ENCODE results near the gene IDH3A. TPM values are rescaled to one million over a fixed set of nuclear protein-coding genes. Genes with fewer than 3 reads are reported as not detected.

Gene IDH3A
- polyA plus RNA-seq, 2 of the 4 experiments (the other 2 are of a cell fraction), result 85.6 to 149 TPM

DNA sequence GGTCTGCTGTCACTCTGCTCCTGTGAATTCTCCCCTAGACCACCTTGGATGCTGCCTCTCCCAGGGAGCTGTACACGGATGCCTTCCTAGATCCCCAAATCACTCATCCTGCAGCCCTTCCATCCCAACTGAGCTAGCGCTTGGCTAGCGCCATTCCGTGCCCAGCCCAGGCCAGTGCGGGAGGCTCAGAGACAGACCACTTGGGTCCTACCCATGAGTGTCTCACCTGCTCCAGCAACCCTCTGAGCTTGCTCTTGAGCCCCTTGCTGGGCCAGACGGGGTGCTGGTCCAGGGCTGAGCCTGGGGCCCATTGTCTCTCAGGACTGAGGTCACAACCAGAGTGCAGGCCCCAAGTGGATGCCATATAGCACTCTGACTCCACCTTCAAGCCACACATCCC, 39.1 kb upstream of the IDH3A start:
- Histone ChIP-seq H3K27ac (no peak overlapping the region), H3K4me2 (no peak overlapping the region), H3K9me3 (no peaks in the 10 kb centered on the region), H3K4me1 (no peaks in the 10 kb centered on the region), H3K4me3 (no peak overlapping the region)
- POLR2A ChIA-PET, result no interaction called here
- ATAC-seq, result no peak
- no peak for TF ChIP-seq PHF8 (IDR thresholded peaks at IDR 0.05; ENCODE audit: borderline replicate concordance, low read depth)
- no peak for TF ChIP-seq RNF2 (IDR thresholded peaks at IDR 0.05; ENCODE audit: borderline replicate concordance, low read depth)
- no peak for TF ChIP-seq FOSL2 (IDR thresholded peaks at IDR 0.05)
- no peak for TF ChIP-seq FOSL2 (CRISPR knock-in tag; IDR thresholded peaks at IDR 0.05)
- TF ChIP-seq ESRRA (IDR thresholded peaks at IDR 0.05; ENCODE audit: borderline replicate concordance, low read length), result no peak
- TF ChIP-seq FOSB (CRISPR knock-in tag; IDR thresholded peaks at IDR 0.05), result no peak
- TF ChIP-seq, protein P1, sequence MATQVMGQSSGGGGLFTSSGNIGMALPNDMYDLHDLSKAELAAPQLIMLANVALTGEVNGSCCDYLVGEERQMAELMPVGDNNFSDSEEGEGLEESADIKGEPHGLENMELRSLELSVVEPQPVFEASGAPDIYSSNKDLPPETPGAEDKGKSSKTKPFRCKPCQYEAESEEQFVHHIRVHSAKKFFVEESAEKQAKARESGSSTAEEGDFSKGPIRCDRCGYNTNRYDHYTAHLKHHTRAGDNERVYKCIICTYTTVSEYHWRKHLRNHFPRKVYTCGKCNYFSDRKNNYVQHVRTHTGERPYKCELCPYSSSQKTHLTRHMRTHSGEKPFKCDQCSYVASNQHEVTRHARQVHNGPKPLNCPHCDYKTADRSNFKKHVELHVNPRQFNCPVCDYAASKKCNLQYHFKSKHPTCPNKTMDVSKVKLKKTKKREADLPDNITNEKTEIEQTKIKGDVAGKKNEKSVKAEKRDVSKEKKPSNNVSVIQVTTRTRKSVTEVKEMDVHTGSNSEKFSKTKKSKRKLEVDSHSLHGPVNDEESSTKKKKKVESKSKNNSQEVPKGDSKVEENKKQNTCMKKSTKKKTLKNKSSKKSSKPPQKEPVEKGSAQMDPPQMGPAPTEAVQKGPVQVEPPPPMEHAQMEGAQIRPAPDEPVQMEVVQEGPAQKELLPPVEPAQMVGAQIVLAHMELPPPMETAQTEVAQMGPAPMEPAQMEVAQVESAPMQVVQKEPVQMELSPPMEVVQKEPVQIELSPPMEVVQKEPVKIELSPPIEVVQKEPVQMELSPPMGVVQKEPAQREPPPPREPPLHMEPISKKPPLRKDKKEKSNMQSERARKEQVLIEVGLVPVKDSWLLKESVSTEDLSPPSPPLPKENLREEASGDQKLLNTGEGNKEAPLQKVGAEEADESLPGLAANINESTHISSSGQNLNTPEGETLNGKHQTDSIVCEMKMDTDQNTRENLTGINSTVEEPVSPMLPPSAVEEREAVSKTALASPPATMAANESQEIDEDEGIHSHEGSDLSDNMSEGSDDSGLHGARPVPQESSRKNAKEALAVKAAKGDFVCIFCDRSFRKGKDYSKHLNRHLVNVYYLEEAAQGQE (IDR thresholded peaks at IDR 0.05), result no peak
- no peak for FAIRE-seq
- 82% methylated on average over 6 of the region's 6 CpGs for WGBS (ENCODE audit: missing lambda C conversion rate)
- DNase-seq (ENCODE audit: low read depth in 1 of 2, low spot score in 1 of 2), result no peak
- CTCF ChIA-PET, result interaction anchor here (0.6 to 11.5 kb wide), 24 partner anchors 7 to 208 kb away, joined by 3 to 265 read pairs (median 17); partner anchors contain the start of genes CIB2, IDH3A and SH2D7

DNA sequence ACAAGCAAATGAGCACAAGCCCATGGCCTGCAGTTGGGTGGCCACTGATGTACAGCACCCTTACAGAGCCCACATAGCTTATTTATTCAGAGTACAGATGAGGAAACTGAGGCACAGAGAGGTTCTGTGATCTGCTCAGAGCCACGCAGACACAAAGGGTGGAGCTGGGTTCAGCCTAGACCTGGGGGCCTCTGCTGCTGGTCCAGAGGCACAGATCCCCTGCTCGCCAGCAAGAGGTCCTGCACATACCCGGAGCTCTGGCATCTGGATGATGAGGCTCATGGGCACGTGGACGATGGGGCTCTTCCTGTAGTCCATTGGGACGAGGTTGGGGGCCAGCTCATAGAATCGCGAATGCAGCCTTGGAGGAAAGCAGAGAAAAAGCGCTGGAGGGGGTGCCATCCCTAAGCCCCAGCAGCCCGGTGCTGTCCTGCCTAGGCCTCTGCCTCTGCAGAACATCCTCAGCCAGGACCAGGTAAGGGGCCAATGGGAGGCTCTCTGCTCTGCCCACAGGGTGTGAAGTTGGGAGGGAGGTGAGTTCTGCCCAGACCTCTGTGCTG, 38.2 kb upstream of the IDH3A start:
- CTCF ChIA-PET, result interaction anchor here (1.0 to 11.5 kb wide), 14 partner anchors 8 to 154 kb away, joined by 4 to 265 read pairs (median 56); partner anchors contain the start of gene CIB2
- H3K4me3 ChIP-seq, result no peak overlapping the region
- no peaks in the 10 kb centered on the region for H3K9me3 ChIP-seq
- no peaks in the 10 kb centered on the region for H3K4me1 ChIP-seq
- DNase-seq (ENCODE audit: low read depth in 1 of 2, low spot score in 1 of 2) (no peak), FAIRE-seq (no peak), ATAC-seq (no peak)
- no peak overlapping the region for H3K27ac ChIP-seq
- 84% methylated on average over 10 of the region's 10 CpGs for WGBS (ENCODE audit: missing lambda C conversion rate)
- TF ChIP-seq, protein P2, sequence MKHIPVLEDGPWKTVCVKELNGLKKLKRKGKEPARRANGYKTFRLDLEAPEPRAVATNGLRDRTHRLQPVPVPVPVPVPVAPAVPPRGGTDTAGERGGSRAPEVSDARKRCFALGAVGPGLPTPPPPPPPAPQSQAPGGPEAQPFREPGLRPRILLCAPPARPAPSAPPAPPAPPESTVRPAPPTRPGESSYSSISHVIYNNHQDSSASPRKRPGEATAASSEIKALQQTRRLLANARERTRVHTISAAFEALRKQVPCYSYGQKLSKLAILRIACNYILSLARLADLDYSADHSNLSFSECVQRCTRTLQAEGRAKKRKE (CRISPR knock-in tag; IDR thresholded peaks at IDR 0.05; ENCODE audit: low read depth), result no peak
- TF ChIP-seq MAZ (IDR thresholded peaks at IDR 0.05; ENCODE audit: borderline replicate concordance, low read depth, low read length), result no peak
- TF ChIP-seq CBX8 (IDR thresholded peaks at IDR 0.05), result no peak
- no peak for TF ChIP-seq NPAS2 (CRISPR knock-in tag; IDR thresholded peaks at IDR 0.05; ENCODE audit: borderline replicate concordance)
- TF ChIP-seq HDAC2 (IDR thresholded peaks at IDR 0.05), result no peak
- no peak for TF ChIP-seq POLR2AphosphoS2 (conservative IDR thresholded peaks at IDR 0.05; ENCODE audit: low read length)
- TF ChIP-seq ZSCAN20 (CRISPR knock-in tag; IDR thresholded peaks at IDR 0.05), result no peak
- no peak for TF ChIP-seq ZFP36 (IDR thresholded peaks at IDR 0.05; ENCODE audit: borderline replicate concordance, partially characterized antibody)
- no peak for TF ChIP-seq MYC (IDR thresholded peaks at IDR 0.05; ENCODE audit: borderline replicate concordance, low read length)
- no peak for TF ChIP-seq KDM5A (IDR thresholded peaks at IDR 0.05)
- TF ChIP-seq ZNF302 (CRISPR knock-in tag; IDR thresholded peaks at IDR 0.05), result no peak
- TF ChIP-seq, protein P3, sequence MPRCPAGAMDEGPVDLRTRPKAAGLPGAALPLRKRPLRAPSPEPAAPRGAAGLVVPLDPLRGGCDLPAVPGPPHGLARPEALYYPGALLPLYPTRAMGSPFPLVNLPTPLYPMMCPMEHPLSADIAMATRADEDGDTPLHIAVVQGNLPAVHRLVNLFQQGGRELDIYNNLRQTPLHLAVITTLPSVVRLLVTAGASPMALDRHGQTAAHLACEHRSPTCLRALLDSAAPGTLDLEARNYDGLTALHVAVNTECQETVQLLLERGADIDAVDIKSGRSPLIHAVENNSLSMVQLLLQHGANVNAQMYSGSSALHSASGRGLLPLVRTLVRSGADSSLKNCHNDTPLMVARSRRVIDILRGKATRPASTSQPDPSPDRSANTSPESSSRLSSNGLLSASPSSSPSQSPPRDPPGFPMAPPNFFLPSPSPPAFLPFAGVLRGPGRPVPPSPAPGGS (IDR thresholded peaks at IDR 0.05), result no peak
- TF ChIP-seq, protein P4, sequence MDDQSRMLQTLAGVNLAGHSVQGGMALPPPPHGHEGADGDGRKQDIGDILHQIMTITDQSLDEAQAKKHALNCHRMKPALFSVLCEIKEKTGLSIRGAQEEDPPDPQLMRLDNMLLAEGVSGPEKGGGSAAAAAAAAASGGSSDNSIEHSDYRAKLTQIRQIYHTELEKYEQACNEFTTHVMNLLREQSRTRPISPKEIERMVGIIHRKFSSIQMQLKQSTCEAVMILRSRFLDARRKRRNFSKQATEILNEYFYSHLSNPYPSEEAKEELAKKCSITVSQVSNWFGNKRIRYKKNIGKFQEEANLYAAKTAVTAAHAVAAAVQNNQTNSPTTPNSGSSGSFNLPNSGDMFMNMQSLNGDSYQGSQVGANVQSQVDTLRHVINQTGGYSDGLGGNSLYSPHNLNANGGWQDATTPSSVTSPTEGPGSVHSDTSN (IDR thresholded peaks at IDR 0.05), result no peak
- no peak for TF ChIP-seq RAD21 (conservative IDR thresholded peaks at IDR 0.05 in 1 of 2, IDR thresholded peaks at IDR 0.05 in 1 of 2)
- TF ChIP-seq, protein P5, sequence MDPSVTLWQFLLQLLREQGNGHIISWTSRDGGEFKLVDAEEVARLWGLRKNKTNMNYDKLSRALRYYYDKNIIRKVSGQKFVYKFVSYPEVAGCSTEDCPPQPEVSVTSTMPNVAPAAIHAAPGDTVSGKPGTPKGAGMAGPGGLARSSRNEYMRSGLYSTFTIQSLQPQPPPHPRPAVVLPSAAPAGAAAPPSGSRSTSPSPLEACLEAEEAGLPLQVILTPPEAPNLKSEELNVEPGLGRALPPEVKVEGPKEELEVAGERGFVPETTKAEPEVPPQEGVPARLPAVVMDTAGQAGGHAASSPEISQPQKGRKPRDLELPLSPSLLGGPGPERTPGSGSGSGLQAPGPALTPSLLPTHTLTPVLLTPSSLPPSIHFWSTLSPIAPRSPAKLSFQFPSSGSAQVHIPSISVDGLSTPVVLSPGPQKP (IDR thresholded peaks at IDR 0.05; ENCODE audit: low read depth, low read length), result no peak
- TF ChIP-seq EHF (CRISPR knock-in tag; IDR thresholded peaks at IDR 0.05), result no peak
- TF ChIP-seq, protein P6, sequence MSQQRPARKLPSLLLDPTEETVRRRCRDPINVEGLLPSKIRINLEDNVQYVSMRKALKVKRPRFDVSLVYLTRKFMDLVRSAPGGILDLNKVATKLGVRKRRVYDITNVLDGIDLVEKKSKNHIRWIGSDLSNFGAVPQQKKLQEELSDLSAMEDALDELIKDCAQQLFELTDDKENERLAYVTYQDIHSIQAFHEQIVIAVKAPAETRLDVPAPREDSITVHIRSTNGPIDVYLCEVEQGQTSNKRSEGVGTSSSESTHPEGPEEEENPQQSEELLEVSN (IDR thresholded peaks at IDR 0.05; ENCODE audit: borderline replicate concordance, low read depth), result no peak
- no peak for TF ChIP-seq NFE2L2 (conservative IDR thresholded peaks at IDR 0.05; ENCODE audit: low read length)
- H3K4me2 ChIP-seq, result no peak overlapping the region
- POLR2A ChIA-PET, result no interaction called here
